A549 (cell line): Measurements from ENCODE around the gene LRRC2. TPM values are rescaled to one million over a fixed set of nuclear protein-coding genes. Genes with fewer than 3 reads are reported as not detected.

ENCODE experiments used
- ATAC-seq, 2 experiments: fragments of 200-7000 bp in 1 of 2; fragments of >200 bp in 1 of 2; cut with Nextera tagmentation in 1 of 2; cut with Tn5 transposase in 1 of 2; 3 replicates each; pipeline versions ENCODE4 v1.8.0 to v1.9.1; 2018 to 2020; ENCODE audit warnings: mild to moderate bottlenecking in 1 of 2, moderate library complexity in 1 of 2
- CTCF ChIA-PET: fragments of 300-600 bp; sonication (Branson Sonifier 250); formaldehyde crosslinking; extraction: SDS; loops from one replicate; lab custom pipeline; 2021; ENCODE audit warnings: antibody characterized with exemption, inconsistent platforms; lab: Yijun Ruan, JAX
- POLR2A ChIA-PET: fragments of 350-600 bp; formaldehyde crosslinking; extraction: SDS; loops from one replicate; lab custom pipeline; 2021; ENCODE audit warnings: antibody characterized with exemption, inconsistent platforms; lab: Yijun Ruan, JAX
- DNase-seq, 2 experiments: peaks; one replicate each; pipeline versions ENCODE4 v3.0.0 to v3.0.0-alpha.2; 2011 to 2016; ENCODE audit warnings: low read depth in 1 of 2, low spot score in 1 of 2
- FAIRE-seq: peaks from 2 replicates; lab custom pipeline; 2011; peaks lifted over from hg19 to GRCh38; lab: Jason Lieb, UNC
- H3K27ac ChIP-seq, 2 experiments: fragments of >200 bp; sonication (Bioruptor Twin); formaldehyde crosslinking; 3 replicates each; pipeline ENCODE4 v1.5.1; 2016 to 2017
- H3K4me1 ChIP-seq: fragments of >200 bp; sonication (Bioruptor Twin); formaldehyde crosslinking; 3 replicates; pipeline ENCODE4 v1.6.1; 2016
- H3K4me2 ChIP-seq: fragments of >200 bp; sonication (Bioruptor Twin); formaldehyde crosslinking; 3 replicates; pipeline ENCODE4 v1.6.1; 2016
- H3K4me3 ChIP-seq: fragments of >200 bp; sonication (Bioruptor Twin); formaldehyde crosslinking; 3 replicates; pipeline ENCODE4 v1.5.1; 2016
- H3K9me3 ChIP-seq: fragments of >200 bp; sonication (Bioruptor Twin); formaldehyde crosslinking; 3 replicates; pipeline ENCODE4 v1.6.1; 2016
- CBX8 ChIP-seq: fragments of 200-600 bp; sonication (generic); IDR thresholded peaks from 2 replicates; pipeline ENCODE4 v1.6.1; 2016
- CHD2 ChIP-seq: fragments of 150-350 bp; IDR thresholded peaks from 2 replicates; pipeline ENCODE4 v1.6.1; 2014; ENCODE audit warnings: low read length; ENCODE audit not compliant: partially characterized antibody
- E2F6 ChIP-seq: IDR thresholded peaks from 2 replicates; pipeline ENCODE4 v1.6.1; 2012; ENCODE audit warnings: low read depth, borderline replicate concordance
- ELK1 ChIP-seq: fragments of 150-350 bp; IDR thresholded peaks from 2 replicates; pipeline ENCODE4 v1.6.1; 2014; ENCODE audit warnings: low read depth, mild to moderate bottlenecking, low read length
- FOSL2 ChIP-seq, 2 experiments: fragments of 450-650 bp in 1 of 2; fragments of >200 bp in 1 of 2; sonication (Bioruptor Twin) in 1 of 2; formaldehyde crosslinking; IDR thresholded peaks; 2 replicates each; pipeline versions ENCODE4 v1.5.0 to v1.6.1; 2016 to 2020; ENCODE audit warnings: mild to moderate bottlenecking in 1 of 2, moderate library complexity in 1 of 2
- GATA3 ChIP-seq: IDR thresholded peaks from 2 replicates; pipeline ENCODE4 v1.6.1; 2012; ENCODE audit warnings: borderline replicate concordance
- HDAC2 ChIP-seq: fragments of 200-600 bp; sonication (generic); IDR thresholded peaks from 2 replicates; pipeline ENCODE4 v1.6.1; 2016
- HMGXB4 ChIP-seq: fragments of 250-450 bp; sonication (Bioruptor Pico); IDR thresholded peaks from 2 replicates; pipeline ENCODE4 v1.5.0; 2021; ENCODE audit warnings: mild to moderate bottlenecking, moderate library complexity, borderline replicate concordance
- KDM5A ChIP-seq: fragments of 200-600 bp; sonication (generic); IDR thresholded peaks from 2 replicates; pipeline ENCODE4 v1.6.1; 2016; ENCODE audit warnings: antibody characterized with exemption, mild to moderate bottlenecking
- MAX ChIP-seq: IDR thresholded peaks from 2 replicates; pipeline ENCODE4 v1.6.1; 2012
- MAZ ChIP-seq: fragments of 150-350 bp; IDR thresholded peaks from 2 replicates; pipeline ENCODE4 v1.6.1; 2014; ENCODE audit warnings: antibody characterized with exemption, low read depth, low read length, borderline replicate concordance
- NFE2L2 ChIP-seq: fragments of 150-350 bp; conservative IDR thresholded peaks from 2 replicates; pipeline ENCODE4 v1.6.1; 2014; ENCODE audit warnings: low read length
- PBX3 ChIP-seq: IDR thresholded peaks from 2 replicates; pipeline ENCODE4 v1.6.1; 2012
- PHF8 ChIP-seq: fragments of 200-600 bp; sonication (generic); IDR thresholded peaks from 2 replicates; pipeline ENCODE4 v1.6.1; 2016; ENCODE audit warnings: low read depth, mild to moderate bottlenecking, antibody characterized with exemption, moderate library complexity, borderline replicate concordance
- POLR2AphosphoS2 ChIP-seq: conservative IDR thresholded peaks from 2 replicates; pipeline ENCODE4 v1.6.1; 2012; ENCODE audit warnings: low read length, improper control_type of control experiment, inconsistent platforms
- RAD21 ChIP-seq, 2 experiments: fragments of >200 bp in 1 of 2; sonication (Bioruptor Twin) in 1 of 2; formaldehyde crosslinking in 1 of 2; IDR thresholded peaks in 1 of 2; conservative IDR thresholded peaks in 1 of 2; 2 replicates in 1 of 2; 3 replicates in 1 of 2; pipeline ENCODE4 v1.6.1; 2012 to 2018; ENCODE audit warnings: inconsistent platforms in 1 of 2
- REST ChIP-seq: fragments of 200-600 bp; sonication (generic); IDR thresholded peaks from 2 replicates; pipeline ENCODE4 v1.6.1; 2016; ENCODE audit warnings: antibody characterized with exemption, mild to moderate bottlenecking, moderate library complexity
- RNF2 ChIP-seq: fragments of 200-600 bp; sonication (generic); IDR thresholded peaks from 2 replicates; pipeline ENCODE4 v1.6.1; 2016; ENCODE audit warnings: low read depth, mild to moderate bottlenecking, antibody characterized with exemption, moderate library complexity, borderline replicate concordance
- TFCP2L1 ChIP-seq: fragments of 250-450 bp; sonication (Bioruptor Pico); IDR thresholded peaks from 2 replicates; pipeline ENCODE4 v1.5.0; 2021; ENCODE audit warnings: mild to moderate bottlenecking
- TP53 ChIP-seq: fragments of 250-450 bp; sonication (Bioruptor Pico); IDR thresholded peaks from 2 replicates; pipeline ENCODE4 v1.5.0; 2021; ENCODE audit warnings: mild to moderate bottlenecking, moderate library complexity
- ZFP36 ChIP-seq: fragments of 450-650 bp; IDR thresholded peaks from 2 replicates; pipeline ENCODE4 v1.6.1; 2014; ENCODE audit warnings: borderline replicate concordance; ENCODE audit not compliant: partially characterized antibody
- WGBS: methylation state at CpG from one replicate; pipeline ENCODE4 v1.1.6; 2017; ENCODE audit errors: missing lambda C conversion rate; 5-methylcytosine and 5-hydroxymethylcytosine counted together
- polyA plus RNA-seq, 4 experiments: library from polyadenylated mRNA; depleted of rRNA in 3 of 4; stranded (reverse); fragments of >200 nt; fragmentation: RNase III in 1 of 4; extraction: RNeasy Plus Mini Kit Qiagen cat#74134 plus additional on column Dnase treatment in 1 of 4; gene quantifications; 2 replicates in 3 of 4; 3 replicates in 1 of 4; pipeline ENCODE4 v1.2.3, GENCODE V29; 2011 to 2017

Gene LRRC2
- polyA plus RNA-seq, 2 of the 4 experiments (the other 2 are of a cell fraction): not detected

GRCh38 chr3:46500656-46501635 is 65.2 kb downstream of the LRRC2 start:
- Histone ChIP-seq H3K27ac (no peak overlapping the region), H3K9me3 (no peaks in the 10 kb centered on the region), H3K4me1 (no peaks in the 10 kb centered on the region), H3K4me3 (no peak overlapping the region), H3K4me2 (no peak overlapping the region)
- FAIRE-seq (no peak), ATAC-seq (no peak), DNase-seq (no peak)
- WGBS: 52% methylated on average over 5 of the region's 5 CpGs
- POLR2A ChIA-PET: no interaction called here
- TF ChIP-seq RAD21 (conservative IDR thresholded peaks at IDR 0.05 in 1 of 2, IDR thresholded peaks at IDR 0.05 in 1 of 2) (no peak), REST (no peak), KDM5A (no peak), NFE2L2 (no peak), PHF8 (no peak), HDAC2 (no peak), ELK1 (no peak), CBX8 (no peak), POLR2AphosphoS2 (no peak), CHD2 (no peak), E2F6 (no peak), FOSL2 (IDR thresholded peaks at IDR 0.05) (no peak), FOSL2 (CRISPR knock-in tag; IDR thresholded peaks at IDR 0.05) (no peak), GATA3 (no peak), MAX (no peak), MAZ (no peak), TFCP2L1 (CRISPR knock-in tag) (no peak)
- CTCF ChIA-PET: interaction anchor here (3.7 kb wide), 1 partner anchor 12 kb away, joined by 22 read pairs; no protein-coding TSS in a partner anchor

- ChIA-PET CTCF (interaction anchor here (1.0 to 3.8 kb wide), 4 partner anchors 10 to 131 kb away, joined by 3 to 28 read pairs (median 10); no protein-coding TSS in a partner anchor), POLR2A (no interaction called here)
- 56% methylated on average over 6 of the region's 6 CpGs for WGBS
- Histone ChIP-seq H3K4me2 (no peak overlapping the region), H3K27ac (no peak overlapping the region), H3K9me3 (no peaks in the 10 kb centered on the region), H3K4me1 (no peaks in the 10 kb centered on the region), H3K4me3 (no peak overlapping the region)
- no peak for FAIRE-seq
- no peak for DNase-seq
- ATAC-seq: no peak
- TF ChIP-seq RAD21 (conservative IDR thresholded peaks at IDR 0.05 in 1 of 2, IDR thresholded peaks at IDR 0.05 in 1 of 2) (no peak), TP53 (no peak), E2F6 (no peak), HMGXB4 (CRISPR knock-in tag) (no peak), MAZ (no peak), ZFP36 (no peak), ELK1 (no peak), PBX3 (no peak), RNF2 (no peak)
Measured at GRCh38 chr3:46498916-46499519, 67.1 kb downstream of the LRRC2 start.
